ENCODE data around the gene UBR3. TPM values are rescaled to one million over a fixed set of nuclear protein-coding genes. Genes with fewer than 3 reads are reported as not detected.

The UBR3 gene
- polyA plus RNA-seq, 1 donor from 2014 or later, result 75.2 TPM

- Histone ChIP-seq H3K27me3 (ENCODE audit: insufficient read depth, low read depth, low read length) (no peaks in the 10 kb centered on the region), H3F3A (ENCODE audit: insufficient read depth, low read length, poor library complexity, severe bottlenecking) (no peaks in the 10 kb centered on the region), H3K27ac (ENCODE audit: low read length) (no peak overlapping the region), H3K4me2 (ENCODE audit: low read length) (no peak overlapping the region), H3K9me3 (ENCODE audit: low read length) (peaks cover 5% of the 10 kb centered on the region), H3K79me2 (replicated peaks; ENCODE audit: insufficient read depth, low read length) (no peaks in the 10 kb centered on the region), H3K9me2 (ENCODE audit: insufficient read depth, low read length) (no peaks in the 10 kb centered on the region), H4K20me1 (ENCODE audit: insufficient read depth) (no peaks in the 10 kb centered on the region), H2AFZ (ENCODE audit: low read depth, low read length) (no peak overlapping the region), H3K4me3 (ENCODE audit: low read length) (no peak overlapping the region), H3K36me3 (ENCODE audit: insufficient read depth, low read length) (no peaks in the 10 kb centered on the region), H3K9ac (ENCODE audit: low read length) (no peak overlapping the region)
- TF ChIP-seq MXI1 (conservative IDR thresholded peaks at IDR 0.05; ENCODE audit: poor library complexity, severe bottlenecking) (no peak), RAD21 (conservative IDR thresholded peaks at IDR 0.05) (no peak), TAF1 (IDR thresholded peaks at IDR 0.05; ENCODE audit: low read depth) (no peak), REST (IDR thresholded peaks at IDR 0.05; ENCODE audit: borderline replicate concordance) (no peak), POLR2AphosphoS5 (IDR thresholded peaks at IDR 0.05) (no peak), EP300 (conservative IDR thresholded peaks at IDR 0.05; ENCODE audit: poor library complexity, severe bottlenecking) (no peak), EZH2 (IDR thresholded peaks at IDR 0.05; ENCODE audit: borderline replicate concordance, insufficient read depth, low read length, poor library complexity, severe bottlenecking) (no peak), SMC3 (conservative IDR thresholded peaks at IDR 0.05; ENCODE audit: poor library complexity) (no peak)
- TF ChIP-seq, protein P1, sequence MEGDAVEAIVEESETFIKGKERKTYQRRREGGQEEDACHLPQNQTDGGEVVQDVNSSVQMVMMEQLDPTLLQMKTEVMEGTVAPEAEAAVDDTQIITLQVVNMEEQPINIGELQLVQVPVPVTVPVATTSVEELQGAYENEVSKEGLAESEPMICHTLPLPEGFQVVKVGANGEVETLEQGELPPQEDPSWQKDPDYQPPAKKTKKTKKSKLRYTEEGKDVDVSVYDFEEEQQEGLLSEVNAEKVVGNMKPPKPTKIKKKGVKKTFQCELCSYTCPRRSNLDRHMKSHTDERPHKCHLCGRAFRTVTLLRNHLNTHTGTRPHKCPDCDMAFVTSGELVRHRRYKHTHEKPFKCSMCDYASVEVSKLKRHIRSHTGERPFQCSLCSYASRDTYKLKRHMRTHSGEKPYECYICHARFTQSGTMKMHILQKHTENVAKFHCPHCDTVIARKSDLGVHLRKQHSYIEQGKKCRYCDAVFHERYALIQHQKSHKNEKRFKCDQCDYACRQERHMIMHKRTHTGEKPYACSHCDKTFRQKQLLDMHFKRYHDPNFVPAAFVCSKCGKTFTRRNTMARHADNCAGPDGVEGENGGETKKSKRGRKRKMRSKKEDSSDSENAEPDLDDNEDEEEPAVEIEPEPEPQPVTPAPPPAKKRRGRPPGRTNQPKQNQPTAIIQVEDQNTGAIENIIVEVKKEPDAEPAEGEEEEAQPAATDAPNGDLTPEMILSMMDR (IDR thresholded peaks at IDR 0.05; ENCODE audit: poor library complexity, severe bottlenecking), result no peak
These were observed 152.7 kb downstream of the UBR3 start for GRCh38 chr2:169980001-169980400.

DNA sequence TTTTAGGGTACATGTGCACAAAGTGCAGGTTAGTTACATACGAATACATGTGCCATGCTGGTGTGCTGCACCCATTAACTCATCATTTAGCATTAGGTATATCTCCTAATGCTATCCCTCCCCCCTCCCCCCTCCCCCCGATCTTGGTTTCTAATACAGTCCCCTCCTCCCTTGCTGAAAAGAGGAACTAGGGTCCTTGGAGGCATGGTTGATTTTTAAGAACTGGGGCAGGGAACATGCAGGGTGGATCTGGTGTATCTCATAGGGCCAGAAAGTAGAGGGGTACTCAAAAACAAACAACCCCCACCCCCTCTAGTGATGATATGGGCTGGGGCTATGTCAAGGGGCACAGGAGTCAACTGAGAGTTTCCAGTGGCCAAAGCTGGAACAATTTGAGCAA is 153.4 kb downstream of the UBR3 start:
- no peaks in the 10 kb centered on the region for H3K27me3 ChIP-seq (ENCODE audit: insufficient read depth, low read depth, low read length)
- no peaks in the 10 kb centered on the region for H3F3A ChIP-seq (ENCODE audit: insufficient read depth, low read length, poor library complexity, severe bottlenecking)
- no peaks in the 10 kb centered on the region for H3K79me2 ChIP-seq (replicated peaks; ENCODE audit: insufficient read depth, low read length)
- no peak overlapping the region for H3K27ac ChIP-seq (ENCODE audit: low read length)
- H3K4me3 ChIP-seq (ENCODE audit: low read length), result no peak overlapping the region
- H4K20me1 ChIP-seq (ENCODE audit: insufficient read depth), result no peaks in the 10 kb centered on the region
- H3K9ac ChIP-seq (ENCODE audit: low read length), result no peak overlapping the region
- H2AFZ ChIP-seq (ENCODE audit: low read depth, low read length), result no peak overlapping the region
- peaks cover 5% of the 10 kb centered on the region for H3K9me3 ChIP-seq (ENCODE audit: low read length)
- H3K4me2 ChIP-seq (ENCODE audit: low read length), result no peak overlapping the region
- no peaks in the 10 kb centered on the region for H3K9me2 ChIP-seq (ENCODE audit: insufficient read depth, low read length)
- no peaks in the 10 kb centered on the region for H3K36me3 ChIP-seq (ENCODE audit: insufficient read depth, low read length)
- no peak for TF ChIP-seq EZH2 (IDR thresholded peaks at IDR 0.05; ENCODE audit: borderline replicate concordance, insufficient read depth, low read length, poor library complexity, severe bottlenecking)
- no peak for TF ChIP-seq RAD21 (conservative IDR thresholded peaks at IDR 0.05)
- TF ChIP-seq REST (IDR thresholded peaks at IDR 0.05; ENCODE audit: borderline replicate concordance), result no peak
- TF ChIP-seq SMC3 (conservative IDR thresholded peaks at IDR 0.05; ENCODE audit: poor library complexity), result no peak
- TF ChIP-seq TAF1 (IDR thresholded peaks at IDR 0.05; ENCODE audit: low read depth), result no peak
- TF ChIP-seq POLR2AphosphoS5 (IDR thresholded peaks at IDR 0.05), result no peak
- TF ChIP-seq, protein P1 (IDR thresholded peaks at IDR 0.05; ENCODE audit: poor library complexity, severe bottlenecking), result no peak
- TF ChIP-seq EP300 (conservative IDR thresholded peaks at IDR 0.05; ENCODE audit: poor library complexity, severe bottlenecking), result no peak
- no peak for TF ChIP-seq MXI1 (conservative IDR thresholded peaks at IDR 0.05; ENCODE audit: poor library complexity, severe bottlenecking)
